Thyroid gland (tissue), 4 donors: ENCODE measurements around the gene EPOP. TPM values are rescaled to one million over a fixed set of nuclear protein-coding genes. Genes with fewer than 3 reads are reported as not detected.
"Not testable (repeated sequence)": the region's sequence is repeated elsewhere in the genome, so short reads cannot be mapped to it uniquely, and the experiment has no call there.

Source experiments
- DNase-seq, 2 donors: peaks; one replicate each; pipeline ENCODE4 v3.0.0-alpha.2; 2019
- H3K27ac ChIP-seq, 3 donors: fragments of 200-600 bp; sonication (generic); 1 replicate in 2 of 3; 2 replicates in 1 of 3; pipeline ENCODE4 v1.5.1; 2016 to 2019; ENCODE audit warnings: mild to moderate bottlenecking in 1 of 3, moderate library complexity in 1 of 3
- H3K27me3 ChIP-seq: fragments of 200-600 bp; sonication (generic); one replicate; pipeline ENCODE4 v1.5.1; 2019
- H3K36me3 ChIP-seq, 2 donors: fragments of 200-600 bp; sonication (generic); one replicate each; pipeline ENCODE4 v1.5.1; 2016 to 2019
- H3K4me1 ChIP-seq, 2 donors: fragments of 200-600 bp; sonication (generic); one replicate each; pipeline ENCODE4 v1.5.1; 2017 to 2019
- H3K4me3 ChIP-seq, 3 donors: fragments of 200-600 bp; sonication (generic); replicated peaks in 1 of 3; 1 replicate in 2 of 3; 2 replicates in 1 of 3; pipeline ENCODE4 v1.5.1; 2016; ENCODE audit warnings: mild to moderate bottlenecking in 1 of 3
- H3K9me3 ChIP-seq: fragments of 200-600 bp; sonication (generic); one replicate; pipeline ENCODE4 v1.5.1; 2017
- POLR2A ChIP-seq, 2 donors: fragments of 450-650 bp; IDR thresholded peaks; one replicate each; pipeline ENCODE4 v1.6.1; 2017; ENCODE audit warnings: antibody characterized with exemption in 2 of 2, mild to moderate bottlenecking in 2 of 2, moderate library complexity in 1 of 2
- WGBS, 2 donors: methylation state at CpG; one replicate each; pipeline ENCODE4 v1.1.5; 2017; 5-methylcytosine and 5-hydroxymethylcytosine counted together
- intact Hi-C: fragments of 100-400 bp; cut with DNase I; formaldehyde crosslinking; loops from one replicate; pipeline ENCODE4 v1.15.1; 2023
- total RNA-seq, 4 donors: library from RNA; depleted of rRNA; stranded (reverse); fragments of >200 nt; gene quantifications; one replicate each; pipeline ENCODE4 v1.2.3, GENCODE V29; 2016
- TF ChIP-seq, protein P1 (sequence below), 6 experiments: fragments of 200-600 bp in 3 of 6; fragments of 450-650 bp in 3 of 6; sonication (generic) in 3 of 6; IDR thresholded peaks; one replicate each; pipeline ENCODE4 v1.5.1; 2016 to 2019; ENCODE audit warnings: antibody characterized with exemption in 6 of 6, mild to moderate bottlenecking in 2 of 6, inconsistent platforms in 1 of 6, moderate library complexity in 1 of 6

The EPOP gene
- total RNA-seq, 4 donors from 2014 or later = 0.20 to 1.8 (median 0.41) TPM

DNA sequence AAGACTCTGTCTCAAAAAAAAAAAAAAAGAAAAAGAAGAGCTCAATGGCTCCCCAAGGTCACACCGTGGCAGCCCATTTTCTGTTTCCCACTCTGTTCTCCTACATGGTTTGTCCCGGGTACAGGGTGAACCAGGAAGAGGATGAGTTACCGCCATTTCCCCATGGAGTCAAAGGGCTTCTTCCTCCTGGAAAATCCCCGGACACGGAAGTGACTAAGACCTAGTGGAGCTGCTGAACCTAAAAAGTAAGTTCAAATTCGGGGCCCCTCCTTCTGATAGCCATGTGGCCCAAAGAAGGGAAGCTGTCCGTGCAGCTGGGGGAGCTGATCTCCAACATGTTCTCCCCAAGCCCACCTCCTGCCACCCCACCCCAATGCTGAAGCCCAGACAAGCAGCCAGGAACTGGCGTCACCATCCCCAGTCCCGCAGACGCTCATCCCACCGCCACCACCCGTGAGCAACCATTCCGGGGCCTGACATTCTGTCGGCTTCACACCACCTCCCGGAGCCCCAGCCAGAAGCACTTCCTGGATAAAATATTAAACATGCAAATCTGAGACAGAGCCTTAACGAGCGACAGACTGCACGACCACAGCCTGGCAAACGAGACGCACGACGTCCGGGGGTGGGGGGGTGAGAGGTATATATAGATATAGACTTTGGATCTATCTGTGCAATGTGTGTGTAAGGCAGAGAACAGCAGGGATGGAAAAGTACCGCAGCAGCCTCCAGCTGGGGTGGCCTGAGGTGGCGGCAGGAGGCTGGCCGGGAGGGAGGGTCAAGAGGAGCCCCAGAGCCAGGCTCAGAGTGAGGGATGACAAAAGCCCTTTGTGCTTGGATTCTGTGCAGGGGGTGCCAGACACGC is 17.6 kb downstream of the EPOP start:
- H3K36me3 ChIP-seq = no peaks in the 10 kb centered on the region
- no peak for DNase-seq
- 77 to 83% methylated on average over 21 to 27 of the region's 27 CpGs for WGBS, 2 donors
- intact Hi-C loops = no loop called here
- TF ChIP-seq, protein P1, sequence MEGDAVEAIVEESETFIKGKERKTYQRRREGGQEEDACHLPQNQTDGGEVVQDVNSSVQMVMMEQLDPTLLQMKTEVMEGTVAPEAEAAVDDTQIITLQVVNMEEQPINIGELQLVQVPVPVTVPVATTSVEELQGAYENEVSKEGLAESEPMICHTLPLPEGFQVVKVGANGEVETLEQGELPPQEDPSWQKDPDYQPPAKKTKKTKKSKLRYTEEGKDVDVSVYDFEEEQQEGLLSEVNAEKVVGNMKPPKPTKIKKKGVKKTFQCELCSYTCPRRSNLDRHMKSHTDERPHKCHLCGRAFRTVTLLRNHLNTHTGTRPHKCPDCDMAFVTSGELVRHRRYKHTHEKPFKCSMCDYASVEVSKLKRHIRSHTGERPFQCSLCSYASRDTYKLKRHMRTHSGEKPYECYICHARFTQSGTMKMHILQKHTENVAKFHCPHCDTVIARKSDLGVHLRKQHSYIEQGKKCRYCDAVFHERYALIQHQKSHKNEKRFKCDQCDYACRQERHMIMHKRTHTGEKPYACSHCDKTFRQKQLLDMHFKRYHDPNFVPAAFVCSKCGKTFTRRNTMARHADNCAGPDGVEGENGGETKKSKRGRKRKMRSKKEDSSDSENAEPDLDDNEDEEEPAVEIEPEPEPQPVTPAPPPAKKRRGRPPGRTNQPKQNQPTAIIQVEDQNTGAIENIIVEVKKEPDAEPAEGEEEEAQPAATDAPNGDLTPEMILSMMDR (IDR thresholded peaks at IDR 0.05) = no peak
- no peaks in the 10 kb centered on the region for H3K9me3 ChIP-seq
- H3K27me3 ChIP-seq = no peaks in the 10 kb centered on the region
- H3K4me3 ChIP-seq = no peak overlapping the region
- H3K4me1 ChIP-seq = no peaks in the 10 kb centered on the region
- H3K27ac ChIP-seq = no peak overlapping the region

DNA sequence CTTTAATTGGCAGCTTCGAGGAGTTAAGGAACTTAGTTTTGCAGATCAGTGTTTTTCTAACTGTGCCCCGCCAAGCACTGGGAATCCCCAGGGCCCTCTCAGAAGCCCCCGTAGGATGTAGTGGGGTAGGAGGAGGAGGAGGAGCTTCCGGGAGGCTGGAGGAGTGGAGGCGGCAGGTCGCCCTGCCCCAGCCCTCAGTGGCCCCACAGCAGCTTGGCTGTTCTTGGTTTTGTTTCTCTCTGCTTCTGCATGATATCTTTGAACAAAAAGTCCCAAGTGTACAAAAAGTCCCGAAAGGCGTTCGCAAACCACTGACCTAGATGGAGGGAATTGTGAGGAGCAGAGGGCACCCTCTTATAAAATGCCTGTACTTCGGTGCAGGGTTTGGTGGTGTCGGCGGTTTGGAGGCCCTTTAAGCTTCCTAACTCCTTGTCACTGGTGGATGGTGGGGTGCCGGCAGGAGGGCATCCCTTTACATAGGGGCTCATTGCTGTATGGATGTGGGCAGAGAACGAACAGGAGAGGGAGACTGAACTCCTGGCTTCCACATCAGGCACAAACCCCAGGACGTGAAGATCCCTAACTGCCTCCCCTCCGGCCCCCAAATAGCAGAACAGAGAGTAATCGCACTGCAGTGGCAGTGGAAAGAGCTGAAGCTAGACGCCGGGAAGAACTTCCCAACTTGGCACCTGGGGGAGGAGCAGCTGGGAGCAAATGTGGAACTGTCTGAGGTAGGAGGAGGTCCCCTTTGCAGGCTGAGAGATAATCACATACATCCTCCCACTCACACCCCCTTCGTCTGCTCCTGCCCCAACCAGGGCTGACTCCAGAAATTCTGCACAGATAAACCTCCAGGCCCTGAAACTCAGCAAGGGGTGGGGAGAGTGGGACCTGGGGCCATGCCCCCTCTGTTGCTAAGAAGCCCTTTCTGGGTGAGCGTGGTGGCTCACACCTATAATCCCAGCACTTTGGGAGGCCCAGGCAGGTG is 20.1 kb downstream of the EPOP start:
- Histone ChIP-seq H3K27me3 (no peaks in the 10 kb centered on the region), H3K4me1 (no peaks in the 10 kb centered on the region), H3K4me3 (no peak overlapping the region), H3K9me3 (no peaks in the 10 kb centered on the region), H3K36me3 (no peaks in the 10 kb centered on the region), H3K27ac (no peak overlapping the region)
- TF ChIP-seq POLR2A (IDR thresholded peaks at IDR 0.05) = no peak
- TF ChIP-seq, protein P1 (IDR thresholded peaks at IDR 0.05) = no peak
- 52 to 58% methylated on average over 21 of the region's 21 CpGs for WGBS, 2 donors
- intact Hi-C loops = no loop called here
- no peak for DNase-seq

DNA sequence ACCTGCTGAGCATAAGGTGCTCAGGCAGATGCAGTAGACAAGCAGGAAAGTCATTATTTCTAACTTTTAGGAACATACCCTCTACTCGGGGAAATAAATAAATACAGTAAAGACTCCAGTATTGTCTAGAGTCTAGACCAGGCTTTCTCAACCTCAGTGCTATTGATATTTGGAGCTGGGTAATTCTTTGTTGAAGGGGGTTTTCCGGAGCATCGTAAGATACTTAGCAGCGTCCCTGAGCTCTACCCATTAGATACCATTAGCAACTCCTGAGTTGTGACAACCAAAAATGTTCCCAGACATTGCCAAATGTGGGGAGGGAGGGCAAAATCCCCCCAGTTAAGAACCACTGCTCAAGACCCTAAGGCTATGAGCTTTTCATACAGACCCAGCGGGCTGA is 21.1 kb downstream of the EPOP start:
- Histone ChIP-seq H3K9me3 (no peaks in the 10 kb centered on the region), H3K27ac (no peak overlapping the region), H3K27me3 (no peaks in the 10 kb centered on the region), H3K36me3 (no peaks in the 10 kb centered on the region), H3K4me1 (no peaks in the 10 kb centered on the region), H3K4me3 (no peak overlapping the region)
- no peak for DNase-seq
- no peak for TF ChIP-seq POLR2A (IDR thresholded peaks at IDR 0.05)
- TF ChIP-seq, protein P1 (IDR thresholded peaks at IDR 0.05) = no peak
- intact Hi-C loops = no loop called here
- WGBS, 2 donors = 88 to 91% methylated on average over 5 of the region's 5 CpGs

DNA sequence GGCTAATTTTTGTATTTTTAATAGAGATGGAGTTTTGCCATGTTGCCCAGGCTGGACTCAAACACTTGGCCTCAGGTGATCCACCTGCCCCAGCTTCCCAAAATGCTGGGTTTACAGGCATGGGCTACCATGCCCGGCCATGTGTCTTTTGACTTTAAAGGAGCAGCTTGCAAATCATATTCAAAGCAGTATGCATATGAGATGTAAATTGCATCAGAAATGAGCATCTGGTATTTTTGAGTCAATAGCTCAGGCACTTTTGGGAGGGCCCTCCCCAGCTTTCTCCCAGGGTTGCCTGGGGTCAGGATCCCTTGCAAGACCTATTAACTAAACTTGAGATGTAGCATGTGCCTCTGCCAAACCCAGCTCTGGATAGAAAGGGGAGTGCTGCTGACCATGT is 21.5 kb downstream of the EPOP start:
- Histone ChIP-seq H3K4me1 (no peaks in the 10 kb centered on the region), H3K36me3 (no peaks in the 10 kb centered on the region), H3K9me3 (no peaks in the 10 kb centered on the region), H3K4me3 (no peak overlapping the region), H3K27ac (no peak overlapping the region), H3K27me3 (no peaks in the 10 kb centered on the region)
- TF ChIP-seq POLR2A (IDR thresholded peaks at IDR 0.05) = no peak
- TF ChIP-seq, protein P1 (IDR thresholded peaks at IDR 0.05) = no peak
- intact Hi-C loops = no loop called here
- DNase-seq = no peak
- WGBS, 2 donors = 86 to 100% methylated on average over 1 of the region's 1 CpG

DNA sequence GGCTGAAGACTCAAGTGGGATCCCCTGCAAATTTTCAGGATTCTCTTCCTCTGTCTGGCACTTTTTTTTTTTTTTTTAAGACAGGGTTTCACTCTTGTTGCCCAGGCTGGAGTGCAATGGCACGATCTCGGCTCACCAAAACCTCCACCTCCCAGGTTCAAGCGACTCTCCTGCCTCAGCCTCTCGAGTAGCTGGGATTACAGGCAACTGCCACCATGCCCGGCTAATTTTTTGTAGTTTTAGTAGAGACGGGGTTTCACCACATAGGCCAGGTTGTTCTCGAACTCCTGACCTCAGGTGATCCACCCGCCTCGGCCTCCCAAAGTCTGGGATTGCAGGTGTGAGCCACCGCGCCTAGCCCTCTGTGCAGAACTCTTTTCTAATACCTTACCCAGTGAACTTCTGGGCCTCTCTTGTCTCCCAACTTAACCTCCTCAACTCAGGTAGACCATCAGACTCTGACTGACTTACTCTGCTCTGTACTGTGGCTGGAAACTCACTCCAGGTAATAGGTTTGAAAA is 24.0 kb downstream of the EPOP start:
- H3K27me3 ChIP-seq, H3K9me3 ChIP-seq, H3K4me1 ChIP-seq, H3K27ac ChIP-seq, H3K4me3 ChIP-seq, DNase-seq, intact Hi-C loops, H3K36me3 ChIP-seq: not testable (repeated sequence)
- 88 to 94% methylated on average over 11 of the region's 11 CpGs for WGBS, 2 donors
